Measurements from ENCODE around the gene CTNS. TPM values are rescaled to one million over a fixed set of nuclear protein-coding genes. Genes with fewer than 3 reads are reported as not detected.

CTNS gene
- total RNA-seq, 6 experiments from 2014 or later, result 6.7 to 30.3 (median 9.4) TPM

GRCh38 chr17:3592216-3592860 is 44.2 kb upstream of the CTNS start:
- no peak for ATAC-seq
- DNase-seq, result no peak
- Histone ChIP-seq H3K9me3 (no peaks in the 10 kb centered on the region), H3K27me3 (no peaks in the 10 kb centered on the region), H3K27ac (no peak overlapping the region), H3K4me1 (no peaks in the 10 kb centered on the region), H3K36me3 (peaks cover 0 to 36% (median 20%) of the 10 kb centered on the region in 4 donors), H3K4me3 (no peak overlapping the region)
- intact Hi-C loops (cut with DNase I), result no loop called here
- WGBS (ENCODE audit: insufficient coverage, low coverage, low lambda C conversion rate, missing lambda C conversion rate), result no CpG with 5 or more reads among the region's 15 CpGs
- no peak for TF ChIP-seq CTCF (IDR thresholded peaks at IDR 0.05)
- no peak for TF ChIP-seq POLR2A (IDR thresholded peaks at IDR 0.05)

GRCh38 chr17:3593384-3593783 is 43.2 kb upstream of the CTNS start:
- no peak overlapping the region for H3K4me3 ChIP-seq
- ATAC-seq (no peak), DNase-seq (no peak)
- no peaks in the 10 kb centered on the region for H3K27me3 ChIP-seq
- no peak overlapping the region for H3K27ac ChIP-seq
- TF ChIP-seq POLR2A (IDR thresholded peaks at IDR 0.05) (no peak), CTCF (IDR thresholded peaks at IDR 0.05) (no peak)
- H3K36me3 ChIP-seq, result peaks cover 0 to 28% (median 15%) of the 10 kb centered on the region in 4 donors
- no peaks in the 10 kb centered on the region for H3K4me1 ChIP-seq
- 80% methylated on average over 3 of the region's 5 CpGs for WGBS (ENCODE audit: insufficient coverage, low coverage, low lambda C conversion rate, missing lambda C conversion rate)
- no peaks in the 10 kb centered on the region for H3K9me3 ChIP-seq
- intact Hi-C loops (cut with DNase I), result no loop called here

- intact Hi-C loops (cut with DNase I), result no loop called here
- peaks cover 0 to 26% (median 15%) of the 10 kb centered on the region in 4 donors for H3K36me3 ChIP-seq
- H3K4me1 ChIP-seq, result no peaks in the 10 kb centered on the region
- 52% methylated on average over 7 of the region's 11 CpGs for WGBS (ENCODE audit: insufficient coverage, low coverage, low lambda C conversion rate, missing lambda C conversion rate)
- TF ChIP-seq POLR2A (IDR thresholded peaks at IDR 0.05), result no peak
- no peak for TF ChIP-seq CTCF (IDR thresholded peaks at IDR 0.05)
- ATAC-seq, result peak in 2 of 4 donors; percentile 10 to 51
- DNase-seq, result no peak
- no peaks in the 10 kb centered on the region for H3K9me3 ChIP-seq
- no peak overlapping the region for H3K4me3 ChIP-seq
- peak overlapping the region in 1 of 3 donors; percentile 10 for H3K27ac ChIP-seq
- H3K27me3 ChIP-seq, result no peaks in the 10 kb centered on the region
Observed at GRCh38 chr17:3594051-3594800, 42.3 kb upstream of the CTNS start.

- DNase-seq, result no peak
- TF ChIP-seq POLR2A (IDR thresholded peaks at IDR 0.05) (no peak), CTCF (IDR thresholded peaks at IDR 0.05) (no peak)
- intact Hi-C loops (cut with DNase I), result no loop called here
Observed at GRCh38 chr17:3594976-3595375, 41.6 kb upstream of the CTNS start.

More at GRCh38 chr17:3594976-3595375, 41.6 kb upstream of the CTNS start:
- no peak overlapping the region for H3K4me3 ChIP-seq
- no peak for ATAC-seq
- WGBS (ENCODE audit: insufficient coverage, low coverage, low lambda C conversion rate, missing lambda C conversion rate), result 81% methylated on average over 7 of the region's 15 CpGs
- H3K9me3 ChIP-seq, result no peaks in the 10 kb centered on the region
- H3K27me3 ChIP-seq, result no peaks in the 10 kb centered on the region
- no peak overlapping the region for H3K27ac ChIP-seq
- H3K4me1 ChIP-seq, result no peaks in the 10 kb centered on the region
- H3K36me3 ChIP-seq, result peaks cover 0 to 19% (median 11%) of the 10 kb centered on the region in 4 donors
